ENCODE data around the gene ZNF786. TPM values are rescaled to one million over a fixed set of nuclear protein-coding genes. Genes with fewer than 3 reads are reported as not detected.

ZNF786 gene
- total and polyA plus RNA-seq, 10 of the 15 experiments (the other 5 are each of a cell fraction or from before 2014, with no cell fraction given) = 0.47 to 7.0 (median 4.2) TPM

DNA sequence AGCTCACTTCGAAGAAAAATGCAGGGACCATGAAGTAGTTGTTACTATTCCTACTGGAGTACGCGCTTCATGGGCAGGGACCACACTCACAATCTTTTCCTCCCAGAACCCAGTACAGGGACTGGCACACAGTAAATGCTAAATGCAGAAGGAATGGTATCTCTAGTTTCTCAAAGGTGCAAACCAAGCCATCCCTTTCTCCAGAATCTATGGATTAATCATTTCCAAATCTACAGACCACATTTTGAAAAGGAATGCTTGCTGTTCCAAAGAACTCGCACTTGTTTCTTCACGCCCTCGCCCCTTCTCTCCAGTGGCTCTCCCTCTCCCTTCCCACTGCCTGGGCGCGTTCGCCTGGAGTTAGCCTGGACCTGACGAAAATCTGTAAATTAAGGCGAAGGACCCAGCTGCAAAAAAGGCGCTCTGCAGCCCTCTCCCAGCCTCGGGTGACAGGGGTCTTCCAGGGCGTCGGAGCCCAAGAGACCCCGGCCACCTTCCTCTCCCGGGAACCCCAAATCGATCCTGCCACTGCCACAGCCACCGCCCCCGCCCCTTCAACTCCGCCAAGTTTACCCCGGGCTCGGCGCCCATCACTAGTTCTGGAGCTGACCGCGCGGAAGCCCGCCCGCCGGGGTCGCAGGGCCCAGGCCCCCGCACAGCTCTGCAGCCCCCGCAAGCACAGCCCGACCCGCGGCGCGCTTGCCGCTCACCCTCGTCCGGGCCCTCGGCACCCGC lies 62.7 kb downstream of the ZNF786 start:
- ChIA-PET CTCF (interaction anchor here (1.1 to 10.6 kb wide), 4 partner anchors 21 to 40 kb away, joined by 3 to 75 read pairs (median 10); no protein-coding TSS in a partner anchor), POLR2A (interaction anchor here (0.6 to 1.8 kb wide), 4 partner anchors 32 to 86 kb away, joined by 3 to 12 read pairs (median 5); no protein-coding TSS in a partner anchor), SMC1A (ENCODE audit: uncharacterized antibody, unreplicated experiment) (interaction anchor here (1.2 to 1.4 kb wide), 3 partner anchors 21 to 23 kb away, joined by 4 to 7 read pairs (median 4); no protein-coding TSS in a partner anchor), RAD21 (ENCODE audit: unreplicated experiment) (interaction anchor here (1.2 to 1.5 kb wide), 2 partner anchors 38 to 64 kb away, joined by 3 to 9 read pairs; no protein-coding TSS in a partner anchor)
- H2AFZ ChIP-seq (ENCODE audit: control insufficient read depth, low read depth, low read length) = peak overlapping the region; percentile 34; the same call in 1 of the 2 replicates
- FAIRE-seq = no peak
- ATAC-seq = no peak
- no peaks in the 10 kb centered on the region for H3K9me3 ChIP-seq (replicated peaks; ENCODE audit: control insufficient read depth, insufficient read depth, low read length)
- H3K4me1 ChIP-seq (ENCODE audit: control insufficient read depth, insufficient read depth, low read length) = no peaks in the 10 kb centered on the region
- H3K79me2 ChIP-seq (ENCODE audit: control insufficient read depth, insufficient read depth, low read length) = peaks cover 52% of the 10 kb centered on the region
- BruUV-seq (replicated peaks) = no TSS peak
- H3K4me2 ChIP-seq (ENCODE audit: control insufficient read depth, insufficient read depth) = peak overlapping the region; percentile 90
- DNase-seq (ENCODE audit: low read depth, low spot score) = no peak
- peak overlapping the region; percentile 76 for H3K4me3 ChIP-seq
- intact Hi-C loops (cut with micrococcal nuclease; ENCODE audit: unreplicated experiment) = loop anchor here (2.0 to 5.0 kb wide), 4 partner anchors 37 to 145 kb away; partner anchors contain the start of genes EZH2, ZNF425 and ZNF786
- H3K9ac ChIP-seq (ENCODE audit: control insufficient read depth, insufficient read depth, low read length) = peak overlapping the region; percentile 81
- H4K20me1 ChIP-seq (ENCODE audit: control insufficient read depth, insufficient read depth) = no peaks in the 10 kb centered on the region
- no peaks in the 10 kb centered on the region for H3K36me3 ChIP-seq (ENCODE audit: control insufficient read depth in 2 of 2, insufficient read depth in 2 of 2, low read length in 1 of 2)
- WGBS (ENCODE audit: insufficient coverage, insufficient replicate concordance, low lambda C conversion rate, missing lambda C conversion rate) = 1% methylated on average over 43 of the region's 43 CpGs
- in situ Hi-C loops (cut with MboI) = no loop called here
- no peaks in the 10 kb centered on the region for H3K27me3 ChIP-seq (replicated peaks in 1 of 2; ENCODE audit: control insufficient read depth in 2 of 2, insufficient read depth in 2 of 2, low read length in 1 of 2)
- H3K27ac ChIP-seq (ENCODE audit: control insufficient read depth, insufficient read depth) = peak overlapping the region; percentile 79
- TF ChIP-seq, protein P1, sequence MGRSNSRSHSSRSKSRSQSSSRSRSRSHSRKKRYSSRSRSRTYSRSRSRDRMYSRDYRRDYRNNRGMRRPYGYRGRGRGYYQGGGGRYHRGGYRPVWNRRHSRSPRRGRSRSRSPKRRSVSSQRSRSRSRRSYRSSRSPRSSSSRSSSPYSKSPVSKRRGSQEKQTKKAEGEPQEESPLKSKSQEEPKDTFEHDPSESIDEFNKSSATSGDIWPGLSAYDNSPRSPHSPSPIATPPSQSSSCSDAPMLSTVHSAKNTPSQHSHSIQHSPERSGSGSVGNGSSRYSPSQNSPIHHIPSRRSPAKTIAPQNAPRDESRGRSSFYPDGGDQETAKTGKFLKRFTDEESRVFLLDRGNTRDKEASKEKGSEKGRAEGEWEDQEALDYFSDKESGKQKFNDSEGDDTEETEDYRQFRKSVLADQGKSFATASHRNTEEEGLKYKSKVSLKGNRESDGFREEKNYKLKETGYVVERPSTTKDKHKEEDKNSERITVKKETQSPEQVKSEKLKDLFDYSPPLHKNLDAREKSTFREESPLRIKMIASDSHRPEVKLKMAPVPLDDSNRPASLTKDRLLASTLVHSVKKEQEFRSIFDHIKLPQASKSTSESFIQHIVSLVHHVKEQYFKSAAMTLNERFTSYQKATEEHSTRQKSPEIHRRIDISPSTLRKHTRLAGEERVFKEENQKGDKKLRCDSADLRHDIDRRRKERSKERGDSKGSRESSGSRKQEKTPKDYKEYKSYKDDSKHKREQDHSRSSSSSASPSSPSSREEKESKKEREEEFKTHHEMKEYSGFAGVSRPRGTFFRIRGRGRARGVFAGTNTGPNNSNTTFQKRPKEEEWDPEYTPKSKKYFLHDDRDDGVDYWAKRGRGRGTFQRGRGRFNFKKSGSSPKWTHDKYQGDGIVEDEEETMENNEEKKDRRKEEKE (IDR thresholded peaks at IDR 0.05) = no peak
- no peak for TF ChIP-seq MEF2B (IDR thresholded peaks at IDR 0.05; ENCODE audit: partially characterized antibody, poor library complexity, severe bottlenecking)
- no peak for TF ChIP-seq PML (IDR thresholded peaks at IDR 0.05; ENCODE audit: low read length)
- TF ChIP-seq, protein P2, sequence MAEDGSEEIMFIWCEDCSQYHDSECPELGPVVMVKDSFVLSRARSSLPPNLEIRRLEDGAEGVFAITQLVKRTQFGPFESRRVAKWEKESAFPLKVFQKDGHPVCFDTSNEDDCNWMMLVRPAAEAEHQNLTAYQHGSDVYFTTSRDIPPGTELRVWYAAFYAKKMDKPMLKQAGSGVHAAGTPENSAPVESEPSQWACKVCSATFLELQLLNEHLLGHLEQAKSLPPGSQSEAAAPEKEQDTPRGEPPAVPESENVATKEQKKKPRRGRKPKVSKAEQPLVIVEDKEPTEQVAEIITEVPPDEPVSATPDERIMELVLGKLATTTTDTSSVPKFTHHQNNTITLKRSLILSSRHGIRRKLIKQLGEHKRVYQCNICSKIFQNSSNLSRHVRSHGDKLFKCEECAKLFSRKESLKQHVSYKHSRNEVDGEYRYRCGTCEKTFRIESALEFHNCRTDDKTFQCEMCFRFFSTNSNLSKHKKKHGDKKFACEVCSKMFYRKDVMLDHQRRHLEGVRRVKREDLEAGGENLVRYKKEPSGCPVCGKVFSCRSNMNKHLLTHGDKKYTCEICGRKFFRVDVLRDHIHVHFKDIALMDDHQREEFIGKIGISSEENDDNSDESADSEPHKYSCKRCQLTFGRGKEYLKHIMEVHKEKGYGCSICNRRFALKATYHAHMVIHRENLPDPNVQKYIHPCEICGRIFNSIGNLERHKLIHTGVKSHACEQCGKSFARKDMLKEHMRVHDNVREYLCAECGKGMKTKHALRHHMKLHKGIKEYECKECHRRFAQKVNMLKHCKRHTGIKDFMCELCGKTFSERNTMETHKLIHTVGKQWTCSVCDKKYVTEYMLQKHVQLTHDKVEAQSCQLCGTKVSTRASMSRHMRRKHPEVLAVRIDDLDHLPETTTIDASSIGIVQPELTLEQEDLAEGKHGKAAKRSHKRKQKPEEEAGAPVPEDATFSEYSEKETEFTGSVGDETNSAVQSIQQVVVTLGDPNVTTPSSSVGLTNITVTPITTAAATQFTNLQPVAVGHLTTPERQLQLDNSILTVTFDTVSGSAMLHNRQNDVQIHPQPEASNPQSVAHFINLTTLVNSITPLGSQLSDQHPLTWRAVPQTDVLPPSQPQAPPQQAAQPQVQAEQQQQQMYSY (CRISPR knock-in tag; IDR thresholded peaks at IDR 0.05) = no peak
- TF ChIP-seq RAD51 (IDR thresholded peaks at IDR 0.05) = no peak
- TF ChIP-seq IKZF1 (conservative IDR thresholded peaks at IDR 0.05) = peak; percentile 78; the same call in 1 of the 2 replicates
- TF ChIP-seq LARP7 (IDR thresholded peaks at IDR 0.05) = peak; percentile 95; the same call in 1 of the 2 replicates
- peak; percentile 32; the same call in 1 of the 2 replicates for TF ChIP-seq ZNF217 (IDR thresholded peaks at IDR 0.05)
- TF ChIP-seq NKRF (conservative IDR thresholded peaks at IDR 0.05) = peak; percentile 97; the same call in 1 of the 2 replicates
- TF ChIP-seq NR2F1 (conservative IDR thresholded peaks at IDR 0.05) = peak; percentile 68; the same call in 1 of the 2 replicates
- TF ChIP-seq, protein P3, sequence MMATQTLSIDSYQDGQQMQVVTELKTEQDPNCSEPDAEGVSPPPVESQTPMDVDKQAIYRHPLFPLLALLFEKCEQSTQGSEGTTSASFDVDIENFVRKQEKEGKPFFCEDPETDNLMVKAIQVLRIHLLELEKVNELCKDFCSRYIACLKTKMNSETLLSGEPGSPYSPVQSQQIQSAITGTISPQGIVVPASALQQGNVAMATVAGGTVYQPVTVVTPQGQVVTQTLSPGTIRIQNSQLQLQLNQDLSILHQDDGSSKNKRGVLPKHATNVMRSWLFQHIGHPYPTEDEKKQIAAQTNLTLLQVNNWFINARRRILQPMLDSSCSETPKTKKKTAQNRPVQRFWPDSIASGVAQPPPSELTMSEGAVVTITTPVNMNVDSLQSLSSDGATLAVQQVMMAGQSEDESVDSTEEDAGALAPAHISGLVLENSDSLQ (IDR thresholded peaks at IDR 0.05) = no peak
- 0 out of 2 replicates have a peak, but pooled peaks have one; percentile 31 for TF ChIP-seq WRNIP1 (IDR thresholded peaks at IDR 0.05; ENCODE audit: borderline replicate concordance, low read depth, low read length)
